ENCODE results near the gene CUL3.

Gene CUL3

DNA sequence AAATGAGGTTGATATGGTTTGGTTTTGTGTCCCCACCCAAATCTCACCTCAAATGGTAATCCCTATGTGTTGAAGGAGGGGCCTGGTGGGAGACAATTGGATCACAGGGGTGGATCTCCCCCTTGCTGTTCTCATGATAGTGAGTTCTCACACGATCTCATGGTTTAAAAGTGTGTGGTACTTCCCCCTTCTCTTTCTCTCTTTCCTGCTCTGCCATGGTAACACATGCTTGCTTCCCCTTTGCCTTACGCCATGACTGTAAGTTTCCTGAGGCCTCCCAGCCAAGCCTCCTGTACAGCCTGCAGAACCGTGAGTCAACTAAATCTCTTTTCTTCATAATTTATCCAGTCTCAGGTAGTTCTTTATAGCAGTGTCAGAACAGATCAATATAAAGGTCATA is 158.5 kb downstream of the CUL3 start:
- DNase-seq (ENCODE audit: low spot score) = no peak

DNA sequence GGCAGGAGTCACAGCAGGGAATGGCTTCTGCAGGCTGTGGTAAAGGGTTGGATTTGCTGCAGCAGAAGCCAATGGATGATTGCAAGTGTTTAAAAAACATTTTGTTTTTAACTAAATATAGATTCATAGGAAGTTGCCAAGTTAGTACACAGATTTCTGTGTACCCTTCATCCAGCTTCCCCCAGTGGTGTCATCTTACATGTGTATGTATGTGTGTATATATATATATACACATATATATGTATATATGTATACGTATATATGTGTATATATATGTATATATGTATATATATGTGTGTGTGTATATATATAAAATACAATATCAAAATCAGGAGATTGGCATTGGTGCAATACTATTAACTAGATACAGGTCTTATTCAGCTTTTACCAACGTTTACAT is 164.1 kb downstream of the CUL3 start:
- no peak for DNase-seq (ENCODE audit: low spot score)

All from D341Med (cell line).